Stimulated activated CD8-positive, alpha-beta memory T cell treated with anti-CD3 and anti-CD28 coated beads, Interleukin-7, amount 100 ng/mL, for 1 hour (primary cell): ENCODE data around the gene MYH10.

ENCODE experiments used
- DNase-seq, 2 donors: peaks; one replicate each; pipeline ENCODE4 v3.0.0-alpha.2; 2020; ENCODE audit warnings: low read depth in 2 of 2

Gene MYH10

GRCh38 chr17:8609910-8610309 lies 20.6 kb downstream of the MYH10 start:
- no peak for DNase-seq

DNA sequence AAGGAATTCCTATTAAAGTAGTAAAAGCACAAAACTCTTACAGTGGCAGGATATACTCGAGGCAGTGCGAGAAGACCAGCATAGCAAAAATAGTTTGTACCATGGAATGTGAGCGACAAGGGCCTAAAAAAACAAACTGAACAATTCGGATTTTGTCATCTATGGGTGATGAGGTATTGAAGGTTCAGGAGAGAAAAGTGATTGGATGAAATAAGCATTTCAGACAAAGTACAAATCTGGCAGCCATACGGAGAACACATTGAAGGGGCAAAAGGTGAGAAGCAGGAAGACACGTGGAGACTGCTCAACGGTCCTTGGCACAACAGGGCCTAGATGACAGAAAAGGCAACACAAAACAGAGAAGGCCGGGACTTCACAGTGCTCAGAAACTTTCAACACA lies 22.5 kb downstream of the MYH10 start:
- no peak for DNase-seq

- no peak for DNase-seq
These were observed 24.1 kb downstream of the MYH10 start for GRCh38 chr17:8606401-8606800.

GRCh38 chr17:8602679-8603078 lies 27.8 kb downstream of the MYH10 start:
- no peak for DNase-seq

- DNase-seq = no peak
These were observed 31.0 kb downstream of the MYH10 start for GRCh38 chr17:8599351-8600011.

- DNase-seq = no peak
These were observed 31.6 kb downstream of the MYH10 start for GRCh38 chr17:8598913-8599312.

DNA sequence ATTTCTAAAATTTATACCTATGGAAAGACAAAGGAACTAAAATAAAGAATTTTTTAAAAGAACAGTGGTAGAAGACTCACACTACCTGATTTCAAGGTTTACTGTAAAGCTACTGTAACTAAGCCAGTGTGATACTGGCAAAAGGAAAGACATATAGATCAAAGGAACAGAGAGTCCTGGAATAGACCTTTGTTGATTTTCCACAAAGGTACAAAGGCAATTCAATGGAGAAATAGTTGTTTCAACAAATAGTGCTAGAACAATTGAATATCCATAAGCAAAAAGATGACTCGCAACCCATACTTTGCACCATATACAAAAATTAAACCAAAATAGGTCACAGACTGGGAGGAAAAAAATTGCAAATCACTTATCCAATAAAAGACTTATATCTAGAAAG lies 36.7 kb downstream of the MYH10 start:
- DNase-seq = no peak

- no peak for DNase-seq
These were observed 37.2 kb downstream of the MYH10 start for GRCh38 chr17:8593276-8593675.

DNA sequence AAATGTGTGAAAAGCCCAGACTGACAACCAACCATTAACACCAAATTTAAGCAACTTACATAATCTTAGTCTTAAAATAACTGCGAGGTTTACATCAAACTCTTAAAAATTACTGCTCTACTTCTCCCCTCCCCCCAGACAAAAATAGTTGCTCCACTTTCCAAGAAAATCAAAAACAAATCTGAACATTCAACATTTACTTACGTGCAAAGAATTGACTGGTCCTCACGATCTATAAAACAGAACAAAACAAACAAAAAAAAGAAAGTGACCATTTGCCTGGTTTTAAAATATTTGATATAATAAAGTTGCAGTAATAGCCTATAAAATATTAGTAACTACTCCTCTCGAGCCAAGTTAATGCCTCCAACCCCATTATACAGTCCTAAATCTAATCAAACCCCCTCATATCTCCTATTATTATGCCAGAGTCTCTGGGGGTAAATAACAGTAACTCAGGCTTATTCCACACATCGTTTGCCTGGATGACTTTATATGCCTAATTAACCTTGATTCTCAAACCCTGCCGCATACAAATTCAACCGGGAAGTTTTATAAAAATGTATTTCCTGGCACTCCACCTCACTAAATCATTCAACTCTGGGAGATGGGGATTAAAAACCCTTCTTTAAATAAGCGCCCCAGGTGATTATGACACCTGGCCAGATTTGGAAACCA lies 41.5 kb downstream of the MYH10 start:
- no peak for DNase-seq

- no peak for DNase-seq
These were observed 43.8 kb downstream of the MYH10 start for GRCh38 chr17:8586766-8587165.

DNA sequence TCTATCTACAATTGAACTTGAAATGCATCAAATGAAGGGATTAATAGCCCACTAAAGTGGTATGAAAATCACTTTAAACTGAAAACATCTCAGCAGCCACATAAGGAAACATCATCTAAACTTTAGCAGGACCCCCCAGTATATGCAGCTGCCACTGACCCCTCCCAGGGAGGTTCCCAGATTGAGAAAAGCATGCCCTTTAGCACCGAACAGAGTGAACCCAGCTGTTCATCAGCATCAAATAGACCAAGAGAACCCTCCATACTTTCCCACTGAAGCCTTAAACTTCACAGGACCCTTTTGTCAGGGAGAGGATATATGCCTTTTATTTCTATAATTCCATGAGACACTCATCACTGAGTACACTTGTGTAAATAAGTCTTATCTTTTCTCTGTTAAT lies 44.6 kb downstream of the MYH10 start:
- no peak for DNase-seq

DNA sequence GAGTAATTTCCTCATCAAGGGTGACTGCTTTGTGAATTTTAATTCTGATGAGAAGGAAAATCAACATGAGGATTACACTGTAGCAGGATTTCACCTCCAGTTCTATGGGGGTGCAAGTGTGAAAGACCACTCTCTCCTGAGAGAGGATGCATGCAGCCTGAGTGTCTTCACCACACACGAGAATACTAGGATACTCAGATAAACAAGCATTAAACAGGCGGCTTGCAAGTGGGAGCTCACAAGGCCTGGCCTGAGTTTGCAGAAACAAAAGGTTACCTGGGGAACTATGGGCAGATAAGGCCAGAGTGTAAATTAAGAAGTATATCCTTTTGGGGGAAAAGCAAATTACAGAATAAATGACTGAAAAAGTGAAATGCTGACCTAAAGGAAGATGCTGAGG lies 46.6 kb downstream of the MYH10 start:
- no peak for DNase-seq

DNA sequence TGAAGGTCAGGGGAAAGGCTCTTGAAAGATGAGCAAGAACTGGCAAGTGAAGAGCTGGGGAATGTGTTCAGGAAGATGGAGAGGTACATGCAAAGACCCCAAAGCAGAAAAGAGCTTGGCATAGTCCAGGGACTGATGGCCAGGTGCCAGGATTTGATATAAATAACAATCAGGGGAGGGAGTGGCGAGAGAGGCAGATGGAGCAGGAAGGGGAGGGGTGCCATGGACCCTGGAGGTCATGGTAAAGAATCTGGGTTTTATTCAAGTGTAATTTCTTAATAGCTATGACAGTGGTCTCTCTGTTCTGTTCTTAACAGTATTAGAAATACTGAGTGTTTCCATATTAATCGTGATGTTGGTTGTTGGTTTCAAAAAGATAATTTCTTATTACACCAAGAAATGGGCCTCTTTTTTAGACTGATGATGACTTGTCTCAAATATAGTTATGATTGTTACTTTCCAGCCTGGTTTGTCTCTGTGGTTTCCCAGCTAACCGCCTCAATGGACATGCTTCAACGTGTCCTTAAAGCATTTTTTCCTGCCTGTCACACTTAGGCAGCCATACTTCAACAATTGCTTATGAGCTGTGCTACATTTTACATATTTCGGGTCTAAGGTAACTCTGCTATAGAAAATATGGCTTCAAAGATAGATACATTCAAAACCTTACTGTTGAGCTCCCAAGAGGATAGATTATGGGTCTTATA lies 49.4 kb downstream of the MYH10 start:
- DNase-seq = no peak

DNA sequence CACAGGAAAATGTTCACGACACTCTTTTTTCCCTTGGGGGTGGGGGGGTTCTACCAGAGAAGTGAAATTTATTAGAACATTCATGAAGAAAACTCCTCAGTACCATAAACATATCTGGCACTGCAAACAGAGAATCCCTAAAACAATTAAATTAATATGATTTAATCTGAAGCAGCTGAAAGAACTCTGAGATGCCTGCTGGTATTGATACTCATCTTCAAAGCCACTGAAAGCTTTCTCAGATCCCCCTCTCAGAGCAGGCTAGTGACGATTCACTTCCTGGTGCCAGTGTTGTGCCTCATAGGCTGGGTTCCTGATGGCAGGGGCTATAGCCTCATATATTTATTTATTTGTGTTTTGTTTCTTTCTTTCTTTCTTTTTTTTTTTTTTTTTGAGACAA lies 52.7 kb downstream of the MYH10 start:
- DNase-seq = no peak

DNA sequence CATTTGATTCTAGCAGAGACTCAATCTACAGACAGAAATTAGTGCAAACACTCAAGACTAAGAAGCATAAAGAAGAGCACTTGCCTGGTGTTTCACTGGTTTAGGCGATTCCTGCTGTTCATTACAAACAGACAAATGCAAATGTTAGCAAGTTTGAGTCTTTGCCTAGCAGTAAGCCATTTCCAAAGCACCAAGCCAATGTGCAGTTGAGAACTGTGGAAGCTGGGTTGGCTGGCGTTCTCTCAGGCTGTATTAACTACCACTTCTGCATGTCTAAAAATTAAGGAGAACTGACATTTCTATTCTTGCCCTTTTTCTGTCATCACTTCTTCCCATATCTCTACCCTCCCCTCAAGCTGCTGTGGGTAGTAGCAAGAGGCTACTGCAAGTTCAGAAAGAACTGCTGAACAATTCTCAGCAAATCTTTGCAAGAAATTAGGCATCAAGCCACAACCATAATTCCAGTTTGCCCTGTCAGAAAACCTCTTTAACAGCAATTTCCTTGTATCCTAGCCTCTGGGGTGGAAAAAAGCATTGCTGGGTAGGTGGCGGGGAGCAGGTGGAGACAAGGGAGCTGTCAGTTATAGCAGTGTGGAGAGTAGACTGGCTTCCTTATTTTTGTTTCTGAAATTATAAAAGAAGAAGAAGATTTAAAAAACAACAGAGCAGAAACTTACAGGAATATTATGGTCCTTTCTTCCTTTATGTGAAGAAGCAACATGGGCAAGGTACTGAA lies 53.8 kb downstream of the MYH10 start:
- DNase-seq = no peak

DNA sequence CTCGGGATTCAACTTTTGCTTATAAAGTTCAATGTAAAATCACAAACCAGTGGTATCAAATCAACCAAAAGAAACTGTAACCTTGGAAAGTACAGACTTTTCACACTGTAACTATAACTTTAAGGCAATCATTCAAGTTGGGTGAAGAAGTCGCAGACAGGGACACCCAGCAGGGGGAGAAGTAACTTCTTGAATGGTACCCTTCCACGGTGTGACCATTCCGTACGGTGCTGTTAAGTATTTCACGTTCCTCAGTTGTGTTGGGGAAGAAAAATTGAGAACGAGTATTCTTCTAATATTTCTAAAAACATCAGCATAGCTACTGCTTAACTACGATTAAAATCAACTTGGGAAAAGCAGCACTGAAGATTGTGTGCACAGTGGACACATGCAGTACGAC lies 55.8 kb downstream of the MYH10 start:
- DNase-seq = no peak

DNA sequence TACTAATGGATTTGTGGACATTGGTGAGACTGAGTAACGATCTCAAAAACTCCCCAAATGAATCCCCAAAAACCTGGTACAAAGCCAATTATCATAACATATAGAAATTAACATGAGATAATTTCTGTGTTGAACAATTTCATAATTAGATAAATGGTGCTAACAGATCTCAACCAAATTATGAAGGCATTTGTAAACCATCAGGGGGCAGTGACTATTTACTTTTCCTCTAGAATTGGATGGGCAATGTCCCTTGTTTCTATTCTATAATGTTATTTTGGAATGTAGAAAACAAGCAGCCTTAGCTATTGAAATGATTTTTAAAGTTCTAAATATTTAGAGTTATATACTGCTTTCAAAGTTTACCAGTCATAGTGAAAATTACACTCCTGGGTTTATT lies 57.8 kb downstream of the MYH10 start:
- no peak for DNase-seq

- DNase-seq = no peak
These were observed 66.4 kb downstream of the MYH10 start for GRCh38 chr17:8563981-8564602.

GRCh38 chr17:8563024-8563776 lies 67.3 kb downstream of the MYH10 start:
- no peak for DNase-seq

DNA sequence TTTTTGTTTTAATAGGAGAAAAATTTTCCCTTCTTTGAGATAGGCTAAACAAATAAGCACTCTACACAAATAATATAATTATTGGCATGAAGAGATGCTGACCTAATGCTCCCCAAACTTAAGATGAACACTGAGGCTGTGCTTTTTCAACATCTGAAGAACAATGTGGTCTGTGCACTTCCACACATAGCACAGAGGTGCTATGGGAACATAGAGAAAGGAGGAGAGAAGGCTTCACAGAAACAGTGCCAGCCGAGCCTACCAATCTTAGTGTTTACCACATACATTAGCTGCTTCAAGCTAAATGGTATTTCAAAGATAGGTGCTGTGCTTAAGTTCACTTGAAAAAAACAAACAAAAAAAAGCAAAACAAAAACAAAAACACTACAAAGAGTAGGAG lies 72.4 kb downstream of the MYH10 start:
- DNase-seq = no peak

DNA sequence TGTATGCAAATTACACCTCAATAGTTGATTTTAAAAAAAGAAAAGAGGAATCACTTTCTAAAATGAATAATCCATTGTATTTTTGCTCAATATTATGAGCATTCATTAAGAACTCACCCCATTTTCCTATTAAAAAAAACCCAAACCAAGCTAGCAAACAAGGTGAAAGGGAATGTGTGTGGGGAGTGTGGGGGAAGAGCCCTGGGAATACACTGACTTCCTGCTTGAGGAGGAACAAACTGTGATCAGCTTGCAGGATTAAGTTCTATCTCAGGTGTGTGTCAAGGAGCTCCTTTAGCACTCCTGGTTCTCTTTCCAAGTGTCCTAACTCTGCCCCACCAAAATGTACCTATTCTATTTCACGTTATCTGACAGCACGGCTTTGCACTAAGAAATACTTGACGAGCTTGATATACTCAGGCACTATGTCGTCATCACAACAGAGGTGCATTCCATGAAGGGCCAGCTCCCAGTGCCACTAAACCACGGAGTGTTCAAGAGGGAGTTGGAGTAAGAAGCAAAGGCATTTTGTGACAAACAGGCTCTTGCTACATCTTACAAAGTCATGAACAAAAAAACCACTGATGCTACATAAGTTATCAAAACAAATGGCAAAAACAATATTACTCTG lies 73.2 kb downstream of the MYH10 start:
- DNase-seq = no peak
